CD14-positive monocyte (primary cell): ENCODE measurements around the gene ABAT. TPM values are rescaled to one million over a fixed set of nuclear protein-coding genes. Genes with fewer than 3 reads are reported as not detected.

Experiments used
- DNase-seq, 3 donors: peaks; one replicate each; pipeline ENCODE4 v3.0.0-alpha.2; 2011 to 2022
- H2AFZ ChIP-seq: 2 replicates; pipeline ENCODE4 v1.6.0; 2012; ENCODE audit warnings: mild to moderate bottlenecking, low read depth, low read length, inconsistent platforms; ENCODE audit not compliant: insufficient read depth, poor library complexity, severe bottlenecking
- H3K27ac ChIP-seq, 2 donors: 1 replicate in 1 of 2; 2 replicates in 1 of 2; pipeline ENCODE4 v1.5.1; 2012 to 2013; ENCODE audit warnings: low read length in 2 of 2, control low read depth in 1 of 2, inconsistent platforms in 1 of 2, low read depth in 1 of 2, mild to moderate bottlenecking in 1 of 2
- H3K27me3 ChIP-seq, 2 donors: one replicate each; pipeline versions ENCODE4 v1.6.0 to v1.6.1; 2011 to 2013; ENCODE audit warnings: low read length in 2 of 2; ENCODE audit not compliant: control insufficient read depth in 2 of 2, insufficient read depth in 2 of 2
- H3K36me3 ChIP-seq, 2 donors: replicated peaks in 1 of 2; 1 replicate in 1 of 2; 2 replicates in 1 of 2; pipeline versions ENCODE4 v1.5.1 to v1.6.1; 2012 to 2013; ENCODE audit warnings: low read length in 2 of 2, control low read depth in 1 of 2, inconsistent platforms in 1 of 2, mild to moderate bottlenecking in 1 of 2; ENCODE audit not compliant: insufficient read depth in 2 of 2, control insufficient read depth in 1 of 2
- H3K4me1 ChIP-seq, 2 donors: 1 replicate in 1 of 2; 2 replicates in 1 of 2; pipeline versions ENCODE4 v1.5.1 to v1.6.1; 2012 to 2013; ENCODE audit warnings: low read length in 2 of 2, control low read depth in 1 of 2, inconsistent platforms in 1 of 2, mild to moderate bottlenecking in 1 of 2, moderate library complexity in 1 of 2; ENCODE audit not compliant: insufficient read depth in 2 of 2, control insufficient read depth in 1 of 2
- H3K4me2 ChIP-seq: replicated peaks from 2 replicates; pipeline ENCODE3; 2012; ENCODE audit warnings: low read length, moderate library complexity, mild to moderate bottlenecking; ENCODE audit not compliant: poor library complexity, severe bottlenecking; ENCODE audit errors: extremely low read depth
- H3K4me3 ChIP-seq, 3 experiments: fragments of 200-600 bp in 1 of 3; sonication (generic) in 1 of 3; replicated peaks in 1 of 3; 1 replicate in 2 of 3; 2 replicates in 1 of 3; pipeline ENCODE4 v1.5.1; 2011 to 2013; ENCODE audit warnings: low read length in 3 of 3, mild to moderate bottlenecking in 3 of 3, control low read depth in 2 of 3, low read depth in 2 of 3, inconsistent platforms in 1 of 3, moderate library complexity in 1 of 3
- H3K79me2 ChIP-seq: 2 replicates; pipeline ENCODE4 v1.6.0; 2012; ENCODE audit warnings: mild to moderate bottlenecking, control low read depth, inconsistent platforms, low read length, moderate library complexity; ENCODE audit not compliant: insufficient read depth
- H3K9ac ChIP-seq: 2 replicates; pipeline ENCODE4 v1.6.0; 2017; ENCODE audit warnings: low read length, mild to moderate bottlenecking; ENCODE audit not compliant: insufficient read depth, poor library complexity, severe bottlenecking
- H3K9me3 ChIP-seq, 2 donors: replicated peaks in 1 of 2; 1 replicate in 1 of 2; 2 replicates in 1 of 2; pipeline versions ENCODE4 v1.5.1 to v1.6.1; 2012 to 2013; ENCODE audit warnings: low read length in 2 of 2, control low read depth in 1 of 2; ENCODE audit not compliant: control insufficient read depth in 1 of 2, insufficient read depth in 1 of 2
- H4K20me1 ChIP-seq: 2 replicates; pipeline ENCODE4 v1.6.0; 2012; ENCODE audit warnings: mild to moderate bottlenecking, low read length, control low read depth, moderate library complexity; ENCODE audit not compliant: insufficient read depth
- H3K27ac Mint-ChIP-seq, 7 donors: one replicate each; pipeline ENCODE4 v1.8.0; 2020; ENCODE audit warnings: mild to moderate bottlenecking in 7 of 7, mixed read lengths in 7 of 7, moderate library complexity in 6 of 7, inconsistent platforms in 2 of 7
- H3K27me3 Mint-ChIP-seq, 3 donors: one replicate each; pipeline ENCODE4 v1.8.0; 2021 to 2022; ENCODE audit warnings: low read depth in 3 of 3, mild to moderate bottlenecking in 3 of 3, mixed read lengths in 3 of 3, moderate library complexity in 3 of 3, inconsistent platforms in 1 of 3
- H3K36me3 Mint-ChIP-seq, 2 donors: one replicate each; pipeline ENCODE4 v1.8.0; 2020; ENCODE audit warnings: mixed read lengths in 2 of 2, inconsistent platforms in 1 of 2, mild to moderate bottlenecking in 1 of 2
- H3K4me1 Mint-ChIP-seq: one replicate; pipeline ENCODE4 v1.8.0; 2020; ENCODE audit warnings: mild to moderate bottlenecking, mixed read lengths
- H3K4me3 Mint-ChIP-seq, 2 donors: one replicate each; pipeline ENCODE4 v1.8.0; 2020; ENCODE audit warnings: mild to moderate bottlenecking in 2 of 2, mixed read lengths in 2 of 2, moderate library complexity in 1 of 2
- H3K9me3 Mint-ChIP-seq, 7 donors: one replicate each; pipeline ENCODE4 v1.8.0; 2020 to 2022; ENCODE audit warnings: mixed read lengths in 7 of 7, mild to moderate bottlenecking in 6 of 7, moderate library complexity in 6 of 7, inconsistent platforms in 2 of 7
- WGBS: methylation state at CpG from one replicate; pipeline ENCODE4 v1.1.5; 2013; ENCODE audit warnings: missing lambda C conversion rate; ENCODE audit not compliant: insufficient coverage; 5-methylcytosine and 5-hydroxymethylcytosine counted together
- intact Hi-C, 2 donors: fragments of 100-400 bp; cut with micrococcal nuclease; formaldehyde crosslinking; loops; one replicate each; pipeline versions ENCODE4 v1.15.0 to v1.15.1; 2023
- polyA plus RNA-seq, 3 donors: library from polyadenylated mRNA; depleted of rRNA in 1 of 3; unstranded in 2 of 3; stranded (reverse) in 1 of 3; fragments of 300-500 nt in 2 of 3; fragments of >200 nt in 1 of 3; fragmentation: Illumina TruSeq in 2 of 3; gene quantifications; 1 replicate in 2 of 3; 2 replicates in 1 of 3; pipeline ENCODE4 v1.2.3, GENCODE V29; 2012 to 2021
- TF ChIP-seq, protein P1 (sequence below): fragments of 200-600 bp; IDR thresholded peaks from one replicate; pipeline ENCODE4 v1.8.0; 2022; ENCODE audit warnings: antibody characterized with exemption, mild to moderate bottlenecking

The ABAT gene
- polyA plus RNA-seq, 3 donors = 4.9 to 11.8 (median 8.7) TPM

DNA sequence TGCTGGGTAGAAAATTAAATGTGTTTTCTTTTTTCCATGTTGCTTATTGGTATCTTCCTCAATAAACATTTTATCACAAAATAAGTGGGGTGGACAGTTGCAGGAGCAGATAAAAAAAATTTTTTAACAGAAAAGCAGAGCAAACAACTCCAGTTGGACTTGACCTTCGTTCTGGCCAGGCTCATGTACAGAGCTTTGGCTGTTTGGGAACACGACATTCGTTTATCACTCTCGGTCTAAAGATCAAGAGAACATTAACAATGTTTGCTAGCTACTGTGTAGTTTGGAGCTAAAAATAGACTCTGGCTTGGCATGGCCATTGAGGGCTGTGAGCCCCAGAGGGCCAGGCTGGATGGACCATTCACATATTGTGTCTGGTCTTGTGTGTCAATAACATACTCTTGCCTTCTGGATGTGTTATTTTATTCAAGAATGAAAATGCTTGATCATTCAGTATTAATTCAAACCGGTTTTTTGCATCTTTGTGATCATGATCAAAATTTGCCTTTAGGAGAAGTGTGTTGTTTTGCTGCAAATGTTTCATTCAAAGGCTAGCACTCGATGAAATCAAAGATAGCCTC lies 66.4 kb downstream of the ABAT start:
- Histone ChIP-seq H3K27ac (no peak overlapping the region), H3K4me1 (no peaks in the 10 kb centered on the region), H3K27me3 (no peaks in the 10 kb centered on the region), H3K79me2 (no peaks in the 10 kb centered on the region), H3K9ac (no peak overlapping the region), H4K20me1 (no peaks in the 10 kb centered on the region), H3K4me2 (no peak overlapping the region), H3K9me3 (no peaks in the 10 kb centered on the region), H3K4me3 (no peak overlapping the region), H3K36me3 (peaks cover 2 to 9% of the 10 kb centered on the region in 2 donors), H2AFZ (no peak overlapping the region)
- peaks cover 2% of the 10 kb centered on the region for H3K4me1 Mint-ChIP-seq
- H3K27me3 Mint-ChIP-seq = peaks cover 0 to 7% (median 3%) of the 10 kb centered on the region in 3 donors
- intact Hi-C loops = no loop called here
- peaks cover 17 to 33% of the 10 kb centered on the region in 2 donors for H3K36me3 Mint-ChIP-seq
- H3K4me3 Mint-ChIP-seq = no peak overlapping the region
- H3K9me3 Mint-ChIP-seq = peaks cover 3 to 8% (median 5%) of the 10 kb centered on the region in 7 donors
- DNase-seq = no peak
- TF ChIP-seq, protein P1, sequence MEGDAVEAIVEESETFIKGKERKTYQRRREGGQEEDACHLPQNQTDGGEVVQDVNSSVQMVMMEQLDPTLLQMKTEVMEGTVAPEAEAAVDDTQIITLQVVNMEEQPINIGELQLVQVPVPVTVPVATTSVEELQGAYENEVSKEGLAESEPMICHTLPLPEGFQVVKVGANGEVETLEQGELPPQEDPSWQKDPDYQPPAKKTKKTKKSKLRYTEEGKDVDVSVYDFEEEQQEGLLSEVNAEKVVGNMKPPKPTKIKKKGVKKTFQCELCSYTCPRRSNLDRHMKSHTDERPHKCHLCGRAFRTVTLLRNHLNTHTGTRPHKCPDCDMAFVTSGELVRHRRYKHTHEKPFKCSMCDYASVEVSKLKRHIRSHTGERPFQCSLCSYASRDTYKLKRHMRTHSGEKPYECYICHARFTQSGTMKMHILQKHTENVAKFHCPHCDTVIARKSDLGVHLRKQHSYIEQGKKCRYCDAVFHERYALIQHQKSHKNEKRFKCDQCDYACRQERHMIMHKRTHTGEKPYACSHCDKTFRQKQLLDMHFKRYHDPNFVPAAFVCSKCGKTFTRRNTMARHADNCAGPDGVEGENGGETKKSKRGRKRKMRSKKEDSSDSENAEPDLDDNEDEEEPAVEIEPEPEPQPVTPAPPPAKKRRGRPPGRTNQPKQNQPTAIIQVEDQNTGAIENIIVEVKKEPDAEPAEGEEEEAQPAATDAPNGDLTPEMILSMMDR = no peak
- WGBS = 96% methylated on average over 5 of the region's 6 CpGs
- no peak overlapping the region for H3K27ac Mint-ChIP-seq

DNA sequence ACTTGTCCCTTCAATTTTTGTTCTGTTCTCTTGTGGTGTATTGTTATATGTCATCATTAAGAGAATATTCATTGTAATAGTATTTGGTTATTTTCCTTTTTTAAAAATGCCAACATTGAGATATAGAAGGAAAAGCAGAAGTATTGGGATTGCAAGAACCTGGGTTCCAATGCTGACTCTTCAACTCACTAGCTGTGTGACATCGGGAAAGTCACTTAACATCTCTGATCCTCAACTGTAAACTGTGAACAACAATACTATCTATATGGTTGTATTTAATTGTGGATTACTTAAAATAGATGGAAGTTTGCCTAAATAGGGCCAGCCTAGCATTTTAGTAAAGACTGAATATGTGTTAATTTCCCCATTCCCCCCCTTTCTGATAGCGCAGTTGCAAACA lies 67.2 kb downstream of the ABAT start:
- Mint-ChIP-seq H3K4me1 (peaks cover 2% of the 10 kb centered on the region), H3K27me3 (peaks cover 0 to 7% (median 4%) of the 10 kb centered on the region in 3 donors), H3K36me3 (peaks cover 17 to 33% of the 10 kb centered on the region in 2 donors), H3K27ac (no peak overlapping the region), H3K4me3 (no peak overlapping the region), H3K9me3 (peaks cover 3 to 8% (median 5%) of the 10 kb centered on the region in 7 donors)
- Histone ChIP-seq H3K36me3 (peaks cover 5 to 10% of the 10 kb centered on the region in 2 donors), H3K4me3 (no peak overlapping the region), H4K20me1 (no peaks in the 10 kb centered on the region), H3K4me2 (no peak overlapping the region), H3K9me3 (no peaks in the 10 kb centered on the region), H3K27me3 (no peaks in the 10 kb centered on the region), H3K9ac (no peak overlapping the region), H3K27ac (no peak overlapping the region), H3K79me2 (no peaks in the 10 kb centered on the region), H3K4me1 (no peaks in the 10 kb centered on the region), H2AFZ (no peak overlapping the region)
- intact Hi-C loops = no loop called here
- WGBS = 100% methylated on average over 1 of the region's 2 CpGs
- DNase-seq = no peak
- TF ChIP-seq, protein P1 = no peak
